GM11168 (cell line): ENCODE data around the gene RPS6KL1.

ENCODE experiments used
- in situ Hi-C: fragments of 300-500 bp; cut with MboI; formaldehyde crosslinking; loops from one replicate; pipeline ENCODE4 v1.12.0; 2022; ENCODE audit warnings: low sequenced_read_pairs; ENCODE audit not compliant: unreplicated experiment

The RPS6KL1 gene

GRCh38 chr14:74897642-74898041 is 25.4 kb downstream of the RPS6KL1 start:
- in situ Hi-C loops, result no loop called here

DNA sequence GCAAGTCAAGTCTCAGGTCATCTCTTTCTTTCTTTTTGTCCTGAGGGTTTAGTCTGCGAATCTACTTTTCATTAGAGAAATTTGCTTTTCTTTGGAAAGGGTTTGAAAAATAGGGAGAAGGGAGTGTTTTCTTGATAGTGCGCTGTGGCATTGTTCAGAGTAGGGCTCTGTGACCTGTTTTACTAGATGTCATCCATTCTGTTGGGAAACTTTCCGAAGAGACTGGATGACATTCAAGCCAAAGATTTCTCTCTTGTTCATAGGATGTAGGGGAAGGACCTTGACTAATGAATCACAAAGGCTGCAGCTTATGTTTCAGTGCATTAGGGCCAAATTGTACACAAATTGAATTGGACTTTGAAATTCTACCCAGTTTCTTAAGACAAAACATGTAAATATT is 26.7 kb downstream of the RPS6KL1 start:
- in situ Hi-C loops, result no loop called here

GRCh38 chr14:74893614-74894091 is 29.4 kb downstream of the RPS6KL1 start:
- in situ Hi-C loops, result no loop called here

DNA sequence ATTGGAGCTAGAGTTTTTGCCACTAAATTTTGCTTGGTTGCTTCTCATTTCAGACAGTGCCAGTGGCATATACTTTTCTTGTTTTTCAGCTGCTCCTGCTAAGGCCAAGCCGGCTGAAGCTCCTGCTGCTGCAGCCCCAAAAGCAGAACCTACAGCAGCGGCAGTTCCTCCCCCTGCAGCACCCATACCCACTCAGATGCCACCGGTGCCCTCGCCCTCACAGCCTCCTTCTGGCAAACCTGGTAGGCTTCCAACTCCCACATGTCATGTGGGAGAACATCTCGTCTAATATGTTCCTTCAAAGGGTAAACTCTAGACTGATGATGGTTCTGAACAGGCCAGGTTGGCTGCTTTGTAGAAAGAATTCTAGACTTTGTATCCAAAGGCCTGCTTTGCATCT is 30.3 kb downstream of the RPS6KL1 start:
- in situ Hi-C loops, result no loop called here

DNA sequence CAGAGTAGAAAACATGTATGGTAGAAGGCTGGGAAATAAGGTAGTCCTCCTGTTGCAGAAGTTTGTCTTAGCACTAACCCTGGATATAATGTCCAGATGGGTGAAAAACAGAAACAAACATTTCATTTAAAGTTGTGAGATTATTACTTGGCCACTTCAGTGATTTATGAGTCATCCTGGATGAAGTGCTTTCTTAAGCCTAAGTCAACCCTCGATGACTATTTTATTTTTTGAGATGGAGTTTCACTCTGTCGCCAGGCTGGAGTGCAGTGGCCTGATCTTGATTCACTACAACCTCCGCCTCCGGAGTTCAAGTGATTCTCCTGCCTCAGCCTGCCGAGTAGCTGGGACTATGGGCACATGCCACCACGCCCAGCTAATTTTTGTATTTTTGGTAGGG is 31.2 kb downstream of the RPS6KL1 start:
- in situ Hi-C loops, result no loop called here

- in situ Hi-C loops, result no loop called here
Measured at GRCh38 chr14:74890262-74890661, 32.8 kb downstream of the RPS6KL1 start.

DNA sequence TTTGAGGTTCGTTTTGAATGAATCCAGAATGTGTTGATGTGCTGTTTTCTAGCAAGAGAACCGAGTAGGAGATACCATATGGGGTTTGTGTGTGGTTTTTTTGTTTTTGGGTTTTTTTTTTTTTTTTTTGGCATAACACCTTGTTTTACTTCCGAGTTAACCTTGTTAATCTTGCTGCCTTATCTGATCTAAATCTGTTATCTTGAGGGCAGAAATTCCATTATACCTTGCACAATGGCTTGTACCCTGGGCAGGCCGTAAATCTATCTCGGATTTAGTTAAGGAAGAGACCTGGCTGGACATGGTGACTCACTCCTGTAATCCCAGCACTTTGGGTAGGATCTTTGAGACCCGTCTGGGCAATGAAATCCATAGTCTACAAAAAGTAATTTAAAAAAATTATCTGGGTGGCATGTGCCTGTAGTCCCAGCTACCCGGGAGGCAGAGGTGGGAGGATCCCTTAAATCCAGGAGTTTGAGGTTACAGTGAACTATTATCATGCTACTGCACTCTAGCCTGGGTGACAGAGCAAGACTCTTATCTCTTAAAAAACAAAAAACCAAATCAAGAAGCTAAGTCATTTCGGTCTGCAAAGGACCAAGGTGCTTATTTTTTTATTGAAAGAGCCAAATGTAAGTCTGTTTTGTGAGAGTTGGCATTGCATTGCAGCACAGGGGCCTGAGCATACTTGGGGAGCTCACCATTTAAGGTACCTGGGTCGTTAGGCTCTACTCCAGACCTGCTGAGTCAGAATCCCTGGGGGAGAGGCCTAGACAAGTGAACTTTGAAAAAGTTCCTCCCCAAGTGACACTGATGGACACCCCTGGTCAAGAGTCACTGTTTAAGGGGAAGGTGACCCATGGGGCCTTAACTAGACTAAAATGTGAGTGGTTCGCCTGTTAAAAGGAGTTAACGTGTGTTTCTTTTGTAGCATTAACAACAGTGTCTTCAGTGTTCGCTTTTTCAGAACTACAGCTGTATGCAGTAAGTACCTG is 34.6 kb downstream of the RPS6KL1 start:
- in situ Hi-C loops, result no loop called here

- in situ Hi-C loops, result no loop called here
Measured at GRCh38 chr14:74886001-74886400, 37.1 kb downstream of the RPS6KL1 start.

- in situ Hi-C loops, result no loop called here
Measured at GRCh38 chr14:74882103-74882920, 40.7 kb downstream of the RPS6KL1 start.

DNA sequence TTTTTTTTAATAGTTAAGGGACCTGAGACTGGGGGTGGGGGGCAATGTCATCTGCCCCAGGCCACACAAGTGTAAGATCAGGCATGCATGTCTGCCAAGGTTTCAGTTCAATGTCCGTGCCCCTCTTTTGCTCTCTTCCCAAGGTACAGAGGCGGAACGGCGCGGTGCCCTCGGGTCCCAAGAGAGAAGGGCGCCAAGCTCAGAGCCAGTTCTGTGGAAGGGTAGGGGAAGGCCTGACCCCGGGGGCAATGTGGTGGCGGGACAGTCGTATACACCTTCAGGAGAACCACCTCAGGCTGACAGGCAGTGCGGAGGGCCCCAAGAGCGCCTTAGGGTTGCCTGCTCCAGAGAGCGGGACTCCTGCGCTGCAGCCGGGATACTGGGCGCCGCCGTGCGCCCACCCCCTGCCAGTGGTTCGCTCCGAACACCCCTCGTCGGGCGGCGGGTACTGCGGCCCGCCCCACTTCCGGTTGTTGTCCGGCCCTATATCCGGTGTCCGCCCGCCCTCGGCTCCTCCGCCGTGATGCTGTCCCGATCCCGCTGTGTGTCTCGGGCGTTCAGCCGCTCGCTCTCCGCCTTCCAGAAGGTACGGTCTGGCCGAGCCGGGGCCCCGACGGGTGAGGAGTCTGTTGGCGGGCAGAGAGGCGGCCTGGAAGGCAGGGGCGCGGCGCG is 41.5 kb downstream of the RPS6KL1 start, which contains the start of gene DLST:
DLST (plus strand) TSS at position 486 of the 672 bp plus-strand sequence; CDS start at position 524, 38 bp downstream.
- in situ Hi-C loops, result no loop called here

DNA sequence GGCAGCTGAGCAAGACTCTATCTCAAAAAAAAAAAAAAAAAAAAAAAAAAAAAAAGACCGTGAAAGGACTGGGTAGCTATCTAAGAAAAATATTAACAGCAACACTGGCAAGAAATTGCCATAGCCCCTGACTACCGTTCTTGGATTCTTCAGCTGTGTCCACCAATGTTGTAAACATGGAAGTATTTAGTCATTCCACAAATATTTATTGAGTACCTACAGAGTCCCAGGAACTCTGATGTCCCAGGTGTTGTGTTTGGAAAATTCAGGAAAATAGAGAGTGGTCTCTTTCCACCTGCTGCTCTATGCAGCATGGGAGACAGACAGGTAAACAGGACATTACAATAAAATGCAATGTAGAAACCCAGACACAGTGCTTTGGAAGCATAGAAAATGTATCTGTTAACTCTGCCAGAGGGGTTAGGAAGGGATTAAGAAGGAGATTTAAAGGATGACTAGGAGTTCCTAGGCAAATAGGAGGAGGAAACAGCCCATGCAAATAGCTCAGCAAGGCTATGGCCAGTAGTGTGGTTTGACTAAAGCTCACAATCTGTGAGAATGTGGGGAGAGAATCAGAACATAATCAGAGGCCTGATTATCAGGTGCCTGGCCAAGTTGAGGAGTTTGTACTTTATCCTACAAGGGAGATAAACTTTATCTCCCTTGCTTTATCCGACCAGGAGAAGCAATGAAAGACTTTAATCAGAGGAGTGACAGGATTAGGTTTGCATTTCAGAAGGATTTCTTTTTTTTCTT is 43.5 kb downstream of the RPS6KL1 start:
- in situ Hi-C loops, result no loop called here

DNA sequence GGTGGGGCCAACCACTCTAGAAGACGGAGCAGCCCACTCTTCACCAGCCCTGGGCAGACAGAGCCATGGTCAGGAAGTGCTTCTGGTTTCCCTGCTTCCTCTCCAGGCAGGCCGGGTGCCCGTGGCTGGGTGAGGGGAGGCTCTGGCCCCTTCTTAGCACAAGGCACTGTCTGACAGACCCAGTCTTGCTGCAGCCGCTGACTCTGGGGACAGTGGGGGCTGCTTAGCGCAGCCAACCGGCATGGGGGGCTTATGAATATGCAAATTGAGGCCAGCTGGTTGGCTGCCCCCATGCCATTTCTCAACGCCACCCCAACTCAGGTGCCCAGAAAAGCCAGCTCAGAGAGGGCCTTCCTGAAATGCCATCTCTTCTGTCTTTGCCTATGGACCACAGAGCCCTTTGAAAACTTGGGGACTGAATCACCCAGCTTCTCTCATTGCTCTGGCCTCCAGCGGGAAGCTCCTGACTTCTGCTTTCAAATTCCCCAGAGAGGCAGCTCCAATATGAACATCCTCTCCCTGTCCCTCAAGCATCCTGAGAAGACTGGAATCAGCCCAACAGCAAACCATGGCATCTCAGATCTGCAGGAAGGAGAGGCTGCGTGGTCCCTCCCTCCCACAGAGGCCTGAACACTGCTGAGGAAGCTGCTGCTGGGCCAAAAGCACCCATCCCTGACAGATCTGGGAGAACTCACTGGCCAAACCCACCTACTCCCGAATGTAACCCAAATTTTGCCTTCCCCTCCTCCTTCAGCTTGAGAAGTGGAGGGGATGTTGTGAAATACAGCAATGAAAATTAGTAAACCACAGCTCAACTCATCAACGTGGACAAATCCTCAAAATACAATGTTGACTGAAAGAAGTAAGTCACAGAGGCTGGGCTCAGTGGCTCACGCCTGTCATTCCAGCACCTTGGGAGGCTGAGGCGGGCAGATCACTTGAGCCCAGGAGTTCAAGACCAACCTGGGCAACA is 46.8 kb downstream of the RPS6KL1 start, which contains the start of gene PROX2:
PROX2 (minus strand) TSS at position 205 of the 973 bp plus-strand sequence. CDS start 12,311 bp downstream, outside the sequence.
- in situ Hi-C loops, result no loop called here

- in situ Hi-C loops, result no loop called here
Measured at GRCh38 chr14:74875204-74875603, 47.9 kb downstream of the RPS6KL1 start.

GRCh38 chr14:74871819-74872218 is 51.2 kb downstream of the RPS6KL1 start:
- in situ Hi-C loops, result no loop called here

DNA sequence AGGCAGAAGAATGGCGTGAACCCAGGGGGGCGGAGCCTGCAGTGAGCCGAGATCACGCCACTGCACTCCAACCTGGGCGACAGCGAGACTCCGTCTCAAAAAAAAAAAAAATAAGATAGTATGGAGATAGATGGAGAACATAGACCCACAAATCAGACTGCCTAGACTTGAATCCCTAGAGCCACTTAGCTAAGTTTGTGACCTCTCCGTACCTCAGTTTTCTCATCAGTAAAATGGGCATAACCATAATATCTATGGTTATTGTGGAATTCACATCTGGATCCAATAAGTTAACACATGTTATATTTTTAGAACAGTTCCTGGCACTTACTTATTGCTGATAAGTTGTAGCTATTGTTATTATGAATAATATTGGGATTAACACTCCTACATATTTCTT is 54.3 kb downstream of the RPS6KL1 start:
- in situ Hi-C loops, result loop anchor here (5.0 kb wide), 1 partner anchor 34 kb away; no protein-coding TSS in a partner anchor

GRCh38 chr14:74867673-74868072 is 55.4 kb downstream of the RPS6KL1 start:
- in situ Hi-C loops, result loop anchor here (5.0 kb wide), 1 partner anchor 35 kb away; no protein-coding TSS in a partner anchor

- in situ Hi-C loops, result loop anchor here (5.0 kb wide), 1 partner anchor 35 kb away; no protein-coding TSS in a partner anchor
Measured at GRCh38 chr14:74866708-74867389, 56.2 kb downstream of the RPS6KL1 start.
